ENCODE results near the gene LAG3.
"Not testable (repeated sequence)": the region's sequence is repeated elsewhere in the genome, so short reads cannot be mapped to it uniquely, and the experiment has no call there.

Gene LAG3

GRCh38 chr12:6772331-6772695 lies at the start of gene LAG3:
Gene LAG3 (plus strand): TSS chr12:6772520. CDS start chr12:6772853, 333 bp downstream.
- in situ Hi-C loops (cut with MboI; ENCODE audit: low sequenced_read_pairs), result no loop called here

GRCh38 chr12:6722863-6723262 lies 49.5 kb upstream of the LAG3 start:
- in situ Hi-C loops (cut with MboI; ENCODE audit: low sequenced_read_pairs), result no loop called here

- in situ Hi-C loops (cut with MboI; ENCODE audit: low sequenced_read_pairs), result no loop called here
These were observed 48.5 kb upstream of the LAG3 start, which contains the start of gene COPS7A for GRCh38 chr12:6723607-6724408. Gene COPS7A (plus strand): TSS chr12:6724046. CDS start chr12:6724657, 611 bp downstream.

DNA sequence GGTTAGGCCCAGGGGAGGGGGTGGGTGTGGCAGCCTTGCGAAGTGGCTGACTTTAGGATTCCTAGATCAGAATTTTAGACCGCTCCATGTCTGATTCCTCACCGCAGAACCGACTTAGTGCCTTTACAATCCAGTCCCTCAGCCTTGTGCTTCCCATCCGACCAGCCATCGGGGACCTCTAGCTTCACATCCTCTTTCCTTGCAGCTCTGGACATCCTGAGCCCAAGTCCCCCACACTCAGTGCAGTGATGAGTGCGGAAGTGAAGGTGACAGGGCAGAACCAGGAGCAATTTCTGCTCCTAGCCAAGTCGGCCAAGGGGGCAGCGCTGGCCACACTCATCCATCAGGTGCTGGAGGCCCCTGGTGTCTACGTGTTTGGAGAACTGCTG lies 47.9 kb upstream of the LAG3 start:
- in situ Hi-C loops (cut with MboI; ENCODE audit: low sequenced_read_pairs), result no loop called here

- in situ Hi-C loops (cut with MboI; ENCODE audit: low sequenced_read_pairs), result no loop called here
These were observed 47.0 kb upstream of the LAG3 start for GRCh38 chr12:6725350-6725749.

GRCh38 chr12:6729186-6729585 lies 43.1 kb upstream of the LAG3 start:
- in situ Hi-C loops (cut with MboI; ENCODE audit: low sequenced_read_pairs), result no loop called here

- in situ Hi-C loops (cut with MboI; ENCODE audit: low sequenced_read_pairs), result no loop called here
These were observed 42.2 kb upstream of the LAG3 start for GRCh38 chr12:6730169-6730568.

DNA sequence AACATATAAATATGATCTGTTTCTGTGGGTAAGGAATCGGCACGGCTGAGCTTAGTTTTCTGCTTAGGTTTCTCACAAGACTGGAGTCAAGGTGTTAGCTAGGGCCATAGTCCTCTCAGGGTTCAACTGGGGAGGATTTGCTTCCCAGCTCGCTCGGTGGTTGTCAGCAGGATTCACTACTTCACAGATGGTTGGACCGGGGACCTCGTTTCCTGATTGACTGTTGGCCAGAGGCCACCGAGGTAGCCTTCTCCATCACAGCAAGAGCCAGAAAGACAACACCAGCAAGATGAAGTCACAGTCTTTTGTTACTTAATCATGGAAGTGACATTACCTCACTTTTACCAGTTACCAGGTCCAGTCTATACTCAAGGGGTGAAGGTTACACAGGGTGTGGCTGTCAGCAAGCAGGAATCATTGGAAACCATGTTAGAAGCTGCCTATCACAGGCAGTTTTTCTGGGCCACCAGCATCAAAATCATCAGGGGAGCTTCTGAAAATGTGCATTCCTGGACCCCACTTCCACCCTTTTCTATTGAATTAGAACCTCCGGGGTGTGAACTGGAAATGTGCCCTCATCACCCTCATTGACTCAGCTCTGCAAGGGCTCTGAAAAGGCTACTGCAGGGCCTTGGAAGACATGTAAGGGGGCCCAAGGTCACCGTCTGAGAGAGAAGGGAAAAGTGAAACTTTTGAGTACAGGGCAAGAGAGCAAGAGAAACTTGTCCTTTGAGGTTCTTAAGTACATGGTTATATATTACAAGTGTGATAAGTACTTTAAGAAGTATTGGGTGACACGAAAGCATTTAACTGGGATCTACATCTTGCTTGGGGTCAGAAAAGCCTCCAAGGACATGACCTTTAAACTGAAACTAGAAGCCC lies 37.6 kb upstream of the LAG3 start:
- in situ Hi-C loops (cut with MboI; ENCODE audit: low sequenced_read_pairs), result no loop called here

DNA sequence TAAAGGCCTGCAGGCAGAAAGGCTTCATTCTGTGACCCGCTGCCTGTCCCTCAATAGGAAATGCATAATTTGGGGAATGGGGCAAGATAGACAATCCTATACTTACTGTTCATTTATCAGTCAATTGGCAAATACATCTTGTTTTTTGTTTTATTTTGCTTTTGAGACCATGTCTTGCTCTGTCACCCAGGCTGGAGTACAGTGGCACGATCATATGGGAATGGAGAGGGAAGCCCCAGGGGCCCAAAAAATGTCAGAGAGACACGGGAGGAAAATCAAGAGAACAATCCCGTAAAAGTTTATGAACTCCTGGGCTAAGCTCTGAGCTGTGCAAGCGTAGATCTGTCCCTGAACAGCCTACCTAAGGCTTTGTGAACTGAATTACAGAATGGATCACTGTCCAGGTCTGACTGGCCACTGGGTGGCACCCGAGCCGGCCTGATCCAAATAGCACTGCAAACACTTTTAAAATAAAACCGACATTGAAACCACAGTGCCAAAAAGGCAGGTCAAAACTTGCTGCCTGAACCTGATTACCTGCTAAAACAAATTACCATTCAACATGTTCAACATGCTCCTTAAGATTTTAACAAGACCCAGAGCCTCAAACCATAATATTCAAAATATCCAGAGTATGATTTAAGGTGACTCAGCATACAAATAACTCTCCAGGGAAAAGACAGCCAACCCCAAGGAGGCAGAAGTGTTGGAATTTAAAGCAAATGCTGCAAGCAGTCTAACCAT lies 36.7 kb upstream of the LAG3 start:
- in situ Hi-C loops (cut with MboI; ENCODE audit: low sequenced_read_pairs), result no loop called here

DNA sequence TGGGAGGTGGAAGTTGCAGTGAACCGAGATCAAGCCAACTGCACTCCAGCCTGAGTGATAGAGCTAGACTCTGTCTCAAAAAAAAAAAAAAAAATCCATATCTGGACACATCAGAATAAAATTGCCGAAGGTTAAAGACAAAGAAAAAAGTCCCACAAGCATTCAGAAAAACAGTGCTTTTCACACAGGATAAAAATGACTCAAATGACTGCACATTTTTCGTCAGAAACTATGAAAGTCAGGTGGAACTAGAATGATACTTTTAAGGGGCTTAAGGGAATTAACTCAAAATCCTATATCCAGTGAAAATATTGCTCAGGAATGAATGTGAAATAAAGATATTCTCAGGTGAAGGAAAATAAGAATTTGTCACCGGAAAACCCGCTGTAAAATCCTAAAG lies 35.6 kb upstream of the LAG3 start:
- in situ Hi-C loops (cut with MboI; ENCODE audit: low sequenced_read_pairs), result no loop called here

DNA sequence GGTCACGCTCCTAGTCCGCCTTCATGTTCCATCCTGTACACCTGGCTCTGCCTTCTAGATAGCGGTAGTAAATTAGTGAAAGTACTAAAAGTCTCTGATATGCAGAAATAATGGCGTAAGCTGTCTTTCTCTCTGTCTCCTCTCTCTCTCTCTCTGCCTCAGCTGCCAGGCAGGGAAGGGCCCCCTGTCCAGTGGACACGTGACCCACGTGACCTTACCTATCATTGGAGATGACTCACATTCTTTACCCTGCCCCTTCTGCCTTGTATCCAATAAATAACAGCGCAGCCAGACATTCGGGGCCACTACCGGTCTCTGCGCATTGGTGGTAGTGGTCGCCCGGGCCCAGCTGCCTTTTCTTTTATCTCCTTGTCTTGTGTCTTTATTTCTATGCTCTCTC lies 30.2 kb upstream of the LAG3 start:
- in situ Hi-C loops (cut with MboI; ENCODE audit: low sequenced_read_pairs), result not testable (repeated sequence)

DNA sequence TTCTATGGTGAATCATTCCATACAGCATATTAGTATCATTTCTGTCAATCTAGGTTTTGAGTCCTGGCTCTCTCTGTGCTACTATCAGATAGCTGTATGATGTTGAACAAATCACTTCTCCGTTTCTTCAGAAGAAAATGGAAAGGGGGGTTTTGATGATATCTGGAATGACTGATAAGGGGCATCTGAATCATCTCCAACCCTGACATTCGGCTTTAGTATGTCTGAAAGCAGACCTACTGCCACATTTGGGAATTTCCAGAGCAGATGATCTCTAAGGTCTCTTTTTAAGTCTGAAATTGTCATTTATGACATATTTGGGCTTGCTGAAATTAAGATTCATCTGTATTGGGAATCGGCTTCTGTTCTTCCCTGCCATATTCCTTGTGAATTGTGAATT lies 29.5 kb upstream of the LAG3 start:
- in situ Hi-C loops (cut with MboI; ENCODE audit: low sequenced_read_pairs), result no loop called here

GRCh38 chr12:6743300-6743699 lies 29.0 kb upstream of the LAG3 start:
- in situ Hi-C loops (cut with MboI; ENCODE audit: low sequenced_read_pairs), result not testable (repeated sequence)

DNA sequence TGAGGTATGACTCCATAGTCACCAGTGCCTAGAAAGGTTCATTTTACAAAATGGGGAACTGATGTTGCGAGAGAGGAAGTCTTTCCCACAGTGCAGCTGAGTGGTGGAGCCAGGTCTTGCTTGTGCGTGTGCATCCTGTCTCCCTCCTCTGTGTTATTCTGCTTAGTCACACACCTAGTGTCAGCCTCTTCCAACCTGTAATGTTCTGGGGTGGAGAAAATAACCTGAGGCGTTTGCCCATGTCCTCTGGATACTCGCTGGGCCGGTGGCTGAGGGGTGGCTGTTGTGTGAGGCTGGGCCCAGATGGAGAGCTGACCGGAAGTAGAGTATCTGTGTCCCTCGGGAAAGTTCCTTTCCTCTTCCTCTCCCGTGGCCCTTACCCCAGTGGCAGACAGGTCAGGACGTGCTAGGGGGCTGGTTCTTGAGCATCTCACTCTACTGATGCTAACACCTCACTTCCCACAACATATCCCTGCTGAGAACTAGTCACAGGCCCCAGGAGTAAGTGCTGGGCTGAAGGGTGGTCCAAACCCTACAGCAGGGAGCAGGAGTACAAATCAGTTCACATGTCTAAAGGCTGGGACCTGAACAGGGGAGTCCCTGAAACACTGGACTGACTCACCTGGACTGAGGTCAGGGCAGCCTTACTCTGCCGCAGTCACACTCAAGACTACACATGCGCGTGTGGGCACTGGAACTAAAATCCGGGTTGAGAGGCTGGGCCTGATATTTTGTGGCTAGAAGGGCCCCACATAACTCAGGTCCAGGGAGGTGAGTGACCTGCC lies 26.4 kb upstream of the LAG3 start:
- in situ Hi-C loops (cut with MboI; ENCODE audit: low sequenced_read_pairs), result no loop called here

DNA sequence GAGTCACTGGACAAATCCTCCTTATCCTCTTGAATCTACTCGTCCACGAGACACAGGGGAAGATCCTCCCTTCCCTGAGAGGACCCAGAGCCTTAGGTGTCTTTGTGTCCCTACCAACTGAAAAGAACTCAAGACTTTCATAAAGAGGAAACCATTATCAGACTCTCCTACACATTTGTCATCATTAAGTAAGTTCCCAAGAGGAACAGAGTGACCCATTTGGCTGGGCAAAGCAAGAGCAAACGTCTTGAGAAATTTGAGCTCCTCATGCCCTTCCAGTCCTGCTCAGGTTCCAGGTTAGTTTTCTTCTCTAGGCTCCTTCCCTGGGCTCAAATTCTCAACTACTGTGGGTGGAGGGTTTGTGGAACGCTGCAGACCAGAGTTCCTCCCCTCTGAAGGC lies 25.1 kb upstream of the LAG3 start:
- in situ Hi-C loops (cut with MboI; ENCODE audit: low sequenced_read_pairs), result no loop called here

DNA sequence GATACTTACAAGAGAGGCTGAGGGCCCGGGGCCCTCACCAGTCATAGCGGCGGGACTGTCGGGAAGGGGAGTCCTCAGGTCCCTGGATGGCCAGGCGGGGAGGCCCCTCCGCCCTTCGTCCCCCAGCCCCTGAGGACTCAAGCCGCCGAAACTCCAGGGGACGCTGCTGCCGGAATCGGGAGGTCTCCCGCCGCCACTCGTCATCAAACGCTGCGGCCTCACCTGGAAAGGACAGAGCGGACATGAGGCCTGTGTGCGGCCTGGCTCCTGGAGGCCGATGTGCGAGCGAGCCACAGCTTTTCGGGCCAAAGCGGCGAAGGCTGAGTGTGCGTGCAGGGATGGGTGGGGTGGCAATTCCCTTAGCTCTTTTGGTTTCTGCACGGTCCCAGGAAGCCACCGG lies 23.6 kb upstream of the LAG3 start:
- in situ Hi-C loops (cut with MboI; ENCODE audit: low sequenced_read_pairs), result no loop called here

DNA sequence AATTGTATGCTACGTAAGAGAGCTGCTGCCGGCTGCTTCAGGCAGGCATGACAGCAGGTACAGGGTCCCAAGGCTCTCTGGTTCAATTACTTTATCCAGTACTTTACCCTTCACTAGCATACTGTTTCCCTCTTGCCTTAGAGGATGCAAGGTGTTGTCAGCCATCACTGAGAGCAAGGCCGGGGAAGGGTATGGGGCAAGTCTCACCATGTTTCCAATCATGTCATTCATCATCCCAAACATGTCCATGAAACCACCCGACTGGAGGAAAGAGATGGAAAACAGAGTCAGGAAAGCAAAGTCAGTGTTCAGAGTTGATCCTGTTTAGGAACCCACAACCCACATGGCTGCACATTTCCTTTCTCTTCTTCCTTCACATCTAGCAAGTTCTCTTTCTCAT lies 21.8 kb upstream of the LAG3 start:
- in situ Hi-C loops (cut with MboI; ENCODE audit: low sequenced_read_pairs), result loop anchor here (10.0 kb wide), 1 partner anchor 74 kb away; the partner anchor contains the start of genes GPR162 and P3H3

DNA sequence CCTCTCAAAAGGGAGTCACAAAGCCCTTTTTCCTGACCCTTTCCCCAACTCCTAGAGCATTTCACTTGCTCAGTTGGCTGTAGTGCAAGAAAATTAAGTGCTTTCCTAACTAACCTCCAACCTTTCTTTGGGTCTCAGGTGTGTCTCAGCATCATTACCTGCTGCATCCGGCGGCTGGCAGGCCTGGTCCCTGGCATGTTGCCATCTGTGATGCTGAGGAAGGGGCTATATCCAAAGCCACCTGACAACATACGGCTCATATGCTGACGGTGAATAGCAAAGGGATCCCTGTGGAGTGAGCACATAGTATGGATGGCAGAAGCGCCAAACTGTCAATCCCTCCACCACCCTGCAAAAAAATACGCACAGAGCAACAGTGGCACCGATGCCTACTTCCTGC lies 20.6 kb upstream of the LAG3 start:
- in situ Hi-C loops (cut with MboI; ENCODE audit: low sequenced_read_pairs), result loop anchor here (10.0 kb wide), 1 partner anchor 73 kb away; the partner anchor contains the start of genes GPR162 and P3H3

- in situ Hi-C loops (cut with MboI; ENCODE audit: low sequenced_read_pairs), result loop anchor here (10.0 kb wide), 1 partner anchor 72 kb away; the partner anchor contains the start of genes GPR162 and P3H3
These were observed 20.0 kb upstream of the LAG3 start for GRCh38 chr12:6752167-6752920.

All from HL-60/S4 treated with phorbol 12-myristate 13-acetate at 8.2 ng/mL for 4 days and 3 days (cell line).